ENCODE measurements around the gene ARHGEF16.

GRCh38 chr1:3468236-3469103 is 14.0 kb downstream of the ARHGEF16 start:
- TF ChIP-seq, protein P1, sequence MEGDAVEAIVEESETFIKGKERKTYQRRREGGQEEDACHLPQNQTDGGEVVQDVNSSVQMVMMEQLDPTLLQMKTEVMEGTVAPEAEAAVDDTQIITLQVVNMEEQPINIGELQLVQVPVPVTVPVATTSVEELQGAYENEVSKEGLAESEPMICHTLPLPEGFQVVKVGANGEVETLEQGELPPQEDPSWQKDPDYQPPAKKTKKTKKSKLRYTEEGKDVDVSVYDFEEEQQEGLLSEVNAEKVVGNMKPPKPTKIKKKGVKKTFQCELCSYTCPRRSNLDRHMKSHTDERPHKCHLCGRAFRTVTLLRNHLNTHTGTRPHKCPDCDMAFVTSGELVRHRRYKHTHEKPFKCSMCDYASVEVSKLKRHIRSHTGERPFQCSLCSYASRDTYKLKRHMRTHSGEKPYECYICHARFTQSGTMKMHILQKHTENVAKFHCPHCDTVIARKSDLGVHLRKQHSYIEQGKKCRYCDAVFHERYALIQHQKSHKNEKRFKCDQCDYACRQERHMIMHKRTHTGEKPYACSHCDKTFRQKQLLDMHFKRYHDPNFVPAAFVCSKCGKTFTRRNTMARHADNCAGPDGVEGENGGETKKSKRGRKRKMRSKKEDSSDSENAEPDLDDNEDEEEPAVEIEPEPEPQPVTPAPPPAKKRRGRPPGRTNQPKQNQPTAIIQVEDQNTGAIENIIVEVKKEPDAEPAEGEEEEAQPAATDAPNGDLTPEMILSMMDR (IDR thresholded peaks at IDR 0.05; ENCODE audit: poor library complexity) = no peak
- no peak for TF ChIP-seq EZH2phosphoT487 (IDR thresholded peaks at IDR 0.05; ENCODE audit: low read depth, severe bottlenecking, unreplicated experiment)
